AG09309 (cell line): Measurements from ENCODE around the gene SEZ6L.

Source experiments
- DNase-seq: peaks from one replicate; pipeline ENCODE4 v3.0.0-alpha.2; 2010; ENCODE audit warnings: low read depth
- H3K4me3 ChIP-seq: 2 replicates; pipeline ENCODE4 v1.5.1; 2011; ENCODE audit warnings: mild to moderate bottlenecking, low read depth, low read length, moderate library complexity; ENCODE audit not compliant: control insufficient read depth
- TF ChIP-seq, protein P1 (sequence below): IDR thresholded peaks from 2 replicates; pipeline ENCODE4 v1.5.1; 2011; ENCODE audit warnings: mild to moderate bottlenecking, low read depth, low read length, inconsistent platforms; ENCODE audit not compliant: insufficient read depth, control insufficient read depth; ENCODE audit errors: missing control alignments

The SEZ6L gene

DNA sequence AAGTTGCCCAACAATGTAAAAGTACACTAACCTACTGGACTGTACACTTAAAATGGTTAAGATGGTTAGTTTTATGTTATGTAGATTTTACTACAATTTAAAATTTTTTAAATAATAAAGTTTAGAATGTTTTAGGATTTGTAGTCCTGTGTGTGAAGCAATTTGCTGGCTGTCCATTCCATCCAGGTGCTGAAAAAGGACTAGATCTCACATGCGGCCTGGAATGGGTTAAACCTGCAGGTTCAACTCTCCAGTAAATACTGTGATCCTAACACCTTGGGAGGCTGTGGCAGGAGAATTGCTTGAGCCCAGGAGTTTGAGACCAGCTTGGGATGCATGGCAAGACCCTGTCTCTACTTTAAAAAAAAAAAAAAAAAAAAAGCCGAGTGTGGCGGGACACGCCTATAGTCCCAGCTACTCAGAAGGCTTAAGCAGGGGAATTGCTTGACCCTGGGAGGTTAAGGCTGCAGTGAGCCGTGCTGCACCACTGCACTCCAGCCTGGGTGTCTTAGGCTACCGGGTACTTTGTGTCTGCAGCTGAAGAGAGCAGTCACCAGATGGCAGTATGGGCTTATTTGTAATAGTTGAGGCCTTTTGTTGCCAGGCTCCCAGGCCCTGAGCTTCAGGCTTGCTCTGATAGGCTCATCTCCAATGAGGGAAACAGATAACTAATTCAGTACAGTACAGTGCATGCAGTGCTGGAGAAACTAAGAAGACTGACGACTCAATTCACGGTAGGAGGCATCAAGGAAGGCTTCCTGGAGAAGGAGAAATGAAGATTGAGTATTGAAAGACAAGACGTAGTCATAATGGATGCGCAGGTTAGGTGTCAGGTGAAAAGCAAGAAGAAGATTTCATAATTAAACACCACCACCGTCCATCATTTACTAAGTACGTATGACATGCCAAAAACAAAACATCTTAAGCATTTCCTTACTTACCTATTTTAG lies 195.1 kb downstream of the SEZ6L start:
- H3K4me3 ChIP-seq = no peak overlapping the region
- TF ChIP-seq, protein P1, sequence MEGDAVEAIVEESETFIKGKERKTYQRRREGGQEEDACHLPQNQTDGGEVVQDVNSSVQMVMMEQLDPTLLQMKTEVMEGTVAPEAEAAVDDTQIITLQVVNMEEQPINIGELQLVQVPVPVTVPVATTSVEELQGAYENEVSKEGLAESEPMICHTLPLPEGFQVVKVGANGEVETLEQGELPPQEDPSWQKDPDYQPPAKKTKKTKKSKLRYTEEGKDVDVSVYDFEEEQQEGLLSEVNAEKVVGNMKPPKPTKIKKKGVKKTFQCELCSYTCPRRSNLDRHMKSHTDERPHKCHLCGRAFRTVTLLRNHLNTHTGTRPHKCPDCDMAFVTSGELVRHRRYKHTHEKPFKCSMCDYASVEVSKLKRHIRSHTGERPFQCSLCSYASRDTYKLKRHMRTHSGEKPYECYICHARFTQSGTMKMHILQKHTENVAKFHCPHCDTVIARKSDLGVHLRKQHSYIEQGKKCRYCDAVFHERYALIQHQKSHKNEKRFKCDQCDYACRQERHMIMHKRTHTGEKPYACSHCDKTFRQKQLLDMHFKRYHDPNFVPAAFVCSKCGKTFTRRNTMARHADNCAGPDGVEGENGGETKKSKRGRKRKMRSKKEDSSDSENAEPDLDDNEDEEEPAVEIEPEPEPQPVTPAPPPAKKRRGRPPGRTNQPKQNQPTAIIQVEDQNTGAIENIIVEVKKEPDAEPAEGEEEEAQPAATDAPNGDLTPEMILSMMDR = peak; percentile 76
- DNase-seq = peak; percentile 55

DNA sequence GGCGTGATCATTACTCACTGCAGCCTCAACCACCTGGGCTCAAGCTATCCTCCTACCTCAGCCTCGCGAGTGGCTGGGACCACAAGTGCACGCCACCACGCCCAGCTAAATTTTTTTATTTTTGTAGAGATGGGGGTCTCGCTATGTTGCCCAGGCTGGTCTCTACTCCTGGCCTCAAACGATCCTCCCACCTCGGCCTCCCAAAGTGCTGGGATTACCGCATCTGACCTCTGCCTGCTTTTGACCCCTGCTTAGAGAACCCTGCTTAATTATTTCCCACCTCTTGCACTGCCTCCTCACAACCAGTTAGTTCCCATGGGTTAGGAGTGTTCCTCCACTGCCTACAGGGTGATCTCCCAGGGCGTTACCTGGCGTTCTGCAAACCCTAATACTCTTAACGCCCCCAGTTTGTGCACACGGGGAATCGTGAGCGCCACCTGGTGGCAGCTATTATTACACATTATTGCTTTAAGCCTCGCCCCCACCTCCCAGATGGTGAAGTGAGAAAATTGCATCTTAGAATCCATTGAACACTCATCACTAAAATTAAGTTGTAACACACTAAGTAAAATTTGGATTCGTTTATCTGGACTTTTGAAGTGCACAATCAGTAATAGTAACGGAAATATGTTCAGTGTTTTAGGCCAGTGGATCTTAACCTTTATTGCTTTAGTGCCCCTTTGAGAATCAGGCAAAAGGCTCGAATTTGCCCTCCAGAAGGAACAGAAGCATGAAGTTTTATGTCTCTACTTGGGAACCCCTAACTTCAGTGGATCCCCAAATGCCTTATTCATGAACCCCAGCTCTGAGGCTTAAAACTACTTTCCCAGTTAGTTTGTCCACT lies 198.4 kb downstream of the SEZ6L start:
- H3K4me3 ChIP-seq = no peak overlapping the region
- no peak for DNase-seq
- TF ChIP-seq, protein P1 = peak; percentile 79

DNA sequence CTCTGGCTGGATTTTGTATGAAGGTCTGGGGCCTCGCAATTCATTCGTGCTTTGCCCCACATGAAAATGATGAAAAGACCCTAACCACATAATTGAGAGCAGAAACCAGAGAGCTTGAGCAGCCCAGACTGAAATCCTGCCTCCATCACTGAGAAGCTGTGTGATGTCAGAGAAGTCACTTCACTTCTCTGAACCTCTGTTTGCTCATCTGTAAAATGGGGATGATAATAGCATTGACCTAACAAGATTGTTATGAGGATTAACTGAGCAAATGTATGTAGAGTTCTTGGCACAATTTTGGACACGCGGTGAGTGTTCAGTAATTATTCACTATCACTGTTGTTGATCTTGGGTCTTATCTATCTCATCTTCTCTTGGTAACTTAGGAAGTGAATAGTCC lies 203.6 kb downstream of the SEZ6L start:
- H3K4me3 ChIP-seq = no peak overlapping the region
- TF ChIP-seq, protein P1 = no peak
- DNase-seq = no peak

DNA sequence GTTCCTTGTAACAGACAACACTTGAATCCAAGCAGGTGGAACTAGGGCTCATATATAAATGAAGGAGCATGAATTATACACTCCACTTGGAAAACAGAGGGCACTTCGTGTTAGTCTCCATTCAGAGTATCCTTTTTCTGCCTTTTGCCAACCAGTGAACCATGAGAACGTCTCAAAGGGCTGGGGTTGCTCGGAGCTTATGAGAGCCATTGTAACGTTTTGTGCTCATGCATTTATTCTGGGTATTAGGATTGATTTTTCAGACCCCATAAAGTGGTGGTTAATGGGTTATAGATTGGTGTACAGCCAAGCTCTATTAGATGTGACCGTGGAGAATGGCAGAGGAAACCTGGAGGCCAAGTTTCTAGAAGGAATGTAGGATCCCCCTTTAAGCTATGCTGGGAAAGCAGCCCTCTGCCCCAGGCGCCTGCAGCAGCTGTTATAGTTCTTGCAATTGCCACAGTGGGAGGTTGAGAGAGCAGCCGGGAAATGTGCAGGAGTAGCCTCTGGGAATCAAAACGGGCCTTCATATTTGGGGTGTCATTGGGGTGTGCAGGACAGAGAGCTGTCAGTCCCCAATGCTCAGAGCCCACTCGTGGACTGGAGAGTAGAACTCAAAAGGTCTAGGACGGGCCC lies 205.2 kb downstream of the SEZ6L start:
- DNase-seq = no peak
- H3K4me3 ChIP-seq = no peak overlapping the region
- TF ChIP-seq, protein P1 = no peak

DNA sequence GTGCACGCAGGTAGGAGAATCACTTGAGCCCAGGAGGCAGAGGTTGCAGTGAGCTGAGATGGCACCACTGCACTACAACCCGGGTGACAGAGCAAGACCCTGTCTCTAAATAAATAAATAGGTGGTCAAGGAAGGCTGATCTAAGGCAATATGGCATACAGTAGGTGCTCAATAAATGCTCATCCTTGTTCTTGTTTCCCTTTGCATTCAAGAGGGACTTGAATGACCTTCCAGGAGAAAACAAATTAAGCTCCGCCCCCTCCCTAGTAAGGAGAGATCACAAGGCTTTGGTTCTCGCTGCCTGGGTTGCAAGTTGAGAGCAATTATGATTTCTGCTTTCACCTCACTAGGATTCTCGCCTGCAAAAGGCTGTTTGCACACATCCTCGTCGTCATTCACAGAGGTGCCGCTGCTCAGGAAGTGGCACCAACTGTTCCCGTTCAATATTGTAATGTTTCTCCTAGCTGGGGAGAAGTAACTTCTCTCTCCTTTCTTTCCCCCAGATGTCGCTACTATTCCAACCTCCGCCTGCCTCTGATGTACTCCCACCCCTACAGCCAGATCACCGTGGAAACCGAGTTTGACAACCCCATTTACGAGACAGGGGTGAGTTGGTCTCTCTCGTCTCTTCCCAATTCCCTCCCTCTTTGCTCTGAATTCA lies 208.0 kb downstream of the SEZ6L start:
- DNase-seq = no peak
- no peak overlapping the region for H3K4me3 ChIP-seq
- TF ChIP-seq, protein P1 = peak; percentile 14
